ENCODE results near the gene PCOLCE2.

Gene PCOLCE2

DNA sequence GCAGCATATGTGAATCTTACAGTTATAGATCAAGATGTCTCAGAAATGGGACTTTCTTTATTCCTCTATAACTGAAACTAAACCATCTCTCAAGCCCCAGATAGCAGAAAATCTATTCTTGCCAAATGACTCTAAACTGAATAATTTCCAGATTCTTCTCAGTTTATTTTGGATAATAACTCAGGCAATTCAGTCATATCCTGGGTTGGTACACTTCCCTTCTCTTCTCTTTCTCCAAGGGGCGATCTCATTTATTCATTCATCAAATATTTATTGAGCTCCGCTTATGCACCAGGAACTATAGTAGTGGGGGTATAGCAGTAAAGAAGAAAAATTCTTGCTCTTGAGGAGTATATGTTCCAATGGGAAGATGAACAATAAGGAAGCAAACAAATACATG is 13.5 kb upstream of the PCOLCE2 start:
- no peak overlapping the region for H3K4me3 ChIP-seq (ENCODE audit: low read depth, low read length)
- TF ChIP-seq, protein P1, sequence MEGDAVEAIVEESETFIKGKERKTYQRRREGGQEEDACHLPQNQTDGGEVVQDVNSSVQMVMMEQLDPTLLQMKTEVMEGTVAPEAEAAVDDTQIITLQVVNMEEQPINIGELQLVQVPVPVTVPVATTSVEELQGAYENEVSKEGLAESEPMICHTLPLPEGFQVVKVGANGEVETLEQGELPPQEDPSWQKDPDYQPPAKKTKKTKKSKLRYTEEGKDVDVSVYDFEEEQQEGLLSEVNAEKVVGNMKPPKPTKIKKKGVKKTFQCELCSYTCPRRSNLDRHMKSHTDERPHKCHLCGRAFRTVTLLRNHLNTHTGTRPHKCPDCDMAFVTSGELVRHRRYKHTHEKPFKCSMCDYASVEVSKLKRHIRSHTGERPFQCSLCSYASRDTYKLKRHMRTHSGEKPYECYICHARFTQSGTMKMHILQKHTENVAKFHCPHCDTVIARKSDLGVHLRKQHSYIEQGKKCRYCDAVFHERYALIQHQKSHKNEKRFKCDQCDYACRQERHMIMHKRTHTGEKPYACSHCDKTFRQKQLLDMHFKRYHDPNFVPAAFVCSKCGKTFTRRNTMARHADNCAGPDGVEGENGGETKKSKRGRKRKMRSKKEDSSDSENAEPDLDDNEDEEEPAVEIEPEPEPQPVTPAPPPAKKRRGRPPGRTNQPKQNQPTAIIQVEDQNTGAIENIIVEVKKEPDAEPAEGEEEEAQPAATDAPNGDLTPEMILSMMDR (IDR thresholded peaks at IDR 0.05; ENCODE audit: low read depth, low read length), result no peak

DNA sequence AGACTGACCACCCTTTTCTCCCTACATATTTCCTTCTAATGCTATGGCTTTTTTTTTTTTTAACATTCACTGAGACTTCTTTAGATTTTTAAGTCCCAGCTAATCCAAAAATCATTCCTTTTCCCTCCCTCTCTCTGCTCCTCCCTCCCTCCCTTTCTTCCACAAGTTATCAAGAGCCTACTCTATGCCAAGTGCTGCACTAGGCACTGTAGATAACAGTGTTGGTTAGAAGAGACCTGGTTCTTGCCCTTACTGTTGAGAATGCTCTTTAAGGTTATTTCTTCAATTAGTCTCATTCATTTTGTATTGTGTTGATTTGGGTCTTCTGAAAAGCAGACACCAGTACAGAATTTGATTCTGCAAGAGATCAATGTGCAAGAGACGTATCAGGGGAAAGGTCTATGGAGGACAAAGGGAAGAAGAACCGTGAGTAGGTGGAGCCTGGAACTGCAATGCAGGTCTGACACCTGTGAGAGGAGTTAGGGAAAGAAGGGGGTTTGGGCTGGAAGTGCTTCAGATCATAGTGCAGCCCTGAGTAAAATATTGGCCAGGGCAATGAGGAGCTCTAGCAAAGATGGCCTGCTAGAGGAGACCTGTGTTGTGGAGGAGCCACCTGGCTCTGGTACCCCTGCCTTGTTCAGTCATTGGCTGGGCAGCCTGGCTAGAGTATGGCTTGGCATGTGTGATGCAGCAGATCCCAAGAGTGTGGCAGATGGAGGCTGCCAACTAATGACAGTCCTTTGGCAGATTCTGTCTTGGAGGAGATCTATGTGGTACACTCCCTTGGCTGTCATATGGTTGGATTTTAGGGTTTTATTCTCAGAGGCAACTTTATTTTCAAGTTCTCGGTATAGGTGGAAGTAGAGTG is 9.7 kb upstream of the PCOLCE2 start:
- TF ChIP-seq, protein P1 (IDR thresholded peaks at IDR 0.05; ENCODE audit: low read depth, low read length), result no peak
- H3K4me3 ChIP-seq (ENCODE audit: low read depth, low read length), result no peak overlapping the region

DNA sequence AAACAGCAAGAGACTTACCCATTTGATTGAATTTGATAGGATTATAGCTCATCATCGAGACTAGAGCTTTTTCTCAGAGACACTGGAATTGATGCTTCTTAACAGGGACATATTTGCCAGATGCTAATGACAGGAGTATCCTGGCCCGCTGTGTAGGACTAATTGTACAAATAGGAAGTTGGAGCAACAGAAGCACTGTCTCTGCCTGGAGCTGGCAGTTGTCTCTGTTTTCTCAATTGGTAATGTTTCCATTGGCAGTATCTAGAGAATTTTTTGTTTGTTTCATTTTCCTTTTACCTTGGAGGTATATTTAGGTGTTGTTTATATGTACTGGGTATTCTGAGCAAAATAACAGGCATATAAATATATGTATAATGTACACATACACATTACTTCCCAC is 8.9 kb upstream of the PCOLCE2 start:
- TF ChIP-seq, protein P1 (IDR thresholded peaks at IDR 0.05; ENCODE audit: low read depth, low read length), result no peak
- H3K4me3 ChIP-seq (ENCODE audit: low read depth, low read length), result no peak overlapping the region

DNA sequence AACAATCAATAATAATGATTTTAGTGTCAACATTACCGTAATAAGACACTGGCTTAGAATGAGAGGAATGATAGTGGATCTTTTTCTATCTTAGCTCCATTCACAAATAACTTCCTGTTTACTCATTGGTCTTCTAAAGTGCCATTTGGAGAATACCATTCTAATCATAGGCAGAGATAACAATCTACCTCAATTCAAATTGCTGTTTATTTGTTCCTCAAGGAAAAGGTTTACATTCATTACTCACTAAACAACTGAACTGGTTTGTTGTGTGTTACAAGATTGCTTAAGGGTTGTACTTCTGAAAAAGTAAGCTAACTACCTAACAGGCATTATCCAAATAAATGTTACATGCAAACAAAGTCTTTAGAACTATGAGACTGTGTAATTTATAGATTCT is 8.1 kb upstream of the PCOLCE2 start:
- H3K4me3 ChIP-seq (ENCODE audit: low read depth, low read length), result no peak overlapping the region
- TF ChIP-seq, protein P1 (IDR thresholded peaks at IDR 0.05; ENCODE audit: low read depth, low read length), result no peak

DNA sequence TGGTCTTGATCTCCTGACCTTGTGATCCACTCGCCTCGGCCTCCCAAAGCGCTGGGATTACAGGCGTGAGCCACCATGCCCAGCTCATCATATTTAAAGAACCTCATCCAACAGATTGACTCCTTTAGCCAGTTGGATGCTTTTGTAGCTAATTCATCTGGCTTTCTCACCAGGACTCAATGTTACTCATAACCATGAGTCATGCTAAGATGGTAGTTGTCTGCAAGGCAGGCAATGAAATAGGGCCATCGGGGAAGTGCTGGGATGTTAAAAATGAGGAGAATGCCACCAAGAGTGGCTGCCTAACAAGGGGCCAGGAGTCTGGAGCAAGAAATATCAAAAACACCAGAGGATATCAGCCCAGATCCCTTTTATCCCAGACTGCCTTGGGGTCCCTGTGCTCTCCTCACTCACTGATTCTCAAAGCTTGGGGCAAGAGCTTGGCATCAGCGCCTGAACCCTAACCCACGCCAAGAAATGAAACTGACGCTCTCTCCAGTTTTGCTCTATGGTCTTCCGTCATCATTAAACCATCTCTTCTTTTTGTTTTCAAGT is 7.4 kb upstream of the PCOLCE2 start:
- H3K4me3 ChIP-seq (ENCODE audit: low read depth, low read length), result no peak overlapping the region
- TF ChIP-seq, protein P1 (IDR thresholded peaks at IDR 0.05; ENCODE audit: low read depth, low read length), result no peak

DNA sequence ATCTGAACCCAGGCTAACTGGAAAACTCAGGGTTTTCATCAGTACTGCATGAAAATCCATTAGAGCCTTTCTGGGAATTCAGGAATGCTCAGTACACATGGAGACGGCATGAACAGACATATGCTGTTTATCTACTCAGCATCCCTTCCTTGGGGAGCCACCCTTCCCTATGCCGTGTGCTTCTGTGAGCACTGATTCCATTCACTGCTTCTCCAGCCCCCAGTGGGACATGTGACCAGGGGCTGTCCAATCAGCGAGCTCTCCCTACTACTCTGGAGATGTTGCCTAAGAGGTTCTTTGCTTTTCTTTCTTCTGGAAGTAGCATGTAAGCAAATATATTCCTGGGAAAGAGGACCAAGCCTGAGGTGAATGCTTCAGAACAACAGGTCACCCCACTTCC is 5.6 kb upstream of the PCOLCE2 start:
- no peak overlapping the region for H3K4me3 ChIP-seq (ENCODE audit: low read depth, low read length)
- TF ChIP-seq, protein P1 (IDR thresholded peaks at IDR 0.05; ENCODE audit: low read depth, low read length), result no peak

DNA sequence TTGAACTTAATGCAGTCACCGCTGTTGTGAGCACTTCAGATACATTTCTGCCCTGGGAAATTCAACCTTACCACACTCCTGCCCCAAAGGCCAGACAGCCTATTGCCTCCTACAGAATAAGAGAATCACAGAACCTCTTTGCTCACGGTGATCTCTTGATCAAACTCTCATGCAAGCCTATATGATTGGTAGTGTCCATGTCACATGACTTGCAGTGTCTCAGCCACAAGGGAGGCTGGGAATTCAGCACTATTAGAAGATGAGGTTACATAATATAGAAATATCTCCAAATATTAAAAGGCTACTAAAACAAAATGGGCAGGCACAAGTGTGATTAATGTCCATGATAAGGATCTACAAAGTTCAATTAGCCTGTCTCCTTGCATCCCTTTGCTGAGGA is 3.8 kb upstream of the PCOLCE2 start:
- H3K4me3 ChIP-seq (ENCODE audit: low read depth, low read length), result no peak overlapping the region
- TF ChIP-seq, protein P1 (IDR thresholded peaks at IDR 0.05; ENCODE audit: low read depth, low read length), result no peak

All from WI38 (cell line).